IMR-90 (cell line): ENCODE data around the gene NAPB. TPM values are rescaled to one million over a fixed set of nuclear protein-coding genes. Genes with fewer than 3 reads are reported as not detected.

ENCODE experiments used
- ATAC-seq: fragments of 200-7000 bp; cut with Tn5 transposase; 2 replicates; pipeline ENCODE4 v1.9.1; 2020; ENCODE audit warnings: low read depth, mild to moderate bottlenecking, moderate library complexity
- BruUV-seq: library from RNA; stranded (reverse); fragments of 400-500 nt; replicated peaks from 2 replicates; lab custom pipeline; 2021; lab: Mats Ljungman, UMichigan
- CTCF ChIA-PET: fragments of 300-600 bp; formaldehyde crosslinking; extraction: SDS; loops from one replicate; lab custom pipeline; 2021; ENCODE audit warnings: antibody characterized with exemption; lab: Yijun Ruan, JAX
- POLR2A ChIA-PET: fragments of 300-600 bp; sonication (Branson Sonifier 250); formaldehyde crosslinking; loops from one replicate; lab custom pipeline; 2022; ENCODE audit warnings: antibody characterized with exemption; ENCODE audit not compliant: unreplicated experiment; lab: Charles Lee
- DNase-seq: peaks from one replicate; pipeline ENCODE4 v3.0.0; 2013
- H2AFZ ChIP-seq: replicated peaks from 2 replicates; pipeline ENCODE3; 2013; ENCODE audit warnings: low read length, mild to moderate bottlenecking; ENCODE audit not compliant: poor library complexity
- H2AK5ac ChIP-seq: 2 replicates; pipeline ENCODE4 v1.6.1; 2013; ENCODE audit warnings: low read depth, low read length, inconsistent platforms
- H2AK9ac ChIP-seq: replicated peaks from 2 replicates; pipeline ENCODE3; 2013; ENCODE audit warnings: mild to moderate bottlenecking, low read depth, low read length, moderate library complexity; ENCODE audit not compliant: poor library complexity
- H2BK120ac ChIP-seq: 2 replicates; pipeline ENCODE4 v1.6.1; 2013; ENCODE audit warnings: low read depth, low read length, inconsistent platforms
- H2BK15ac ChIP-seq: 3 replicates; pipeline ENCODE4 v1.6.1; 2013; ENCODE audit warnings: low read depth, low read length, inconsistent platforms
- H2BK20ac ChIP-seq: 2 replicates; pipeline ENCODE4 v1.6.1; 2013; ENCODE audit warnings: low read depth, mild to moderate bottlenecking, inconsistent platforms, low read length, moderate library complexity
- H2BK5ac ChIP-seq: 2 replicates; pipeline ENCODE4 v1.6.1; 2013; ENCODE audit warnings: mild to moderate bottlenecking, low read depth, low read length, inconsistent platforms; ENCODE audit not compliant: poor library complexity, severe bottlenecking
- H3K14ac ChIP-seq: replicated peaks from 2 replicates; pipeline ENCODE4 v1.6.1; 2013; ENCODE audit warnings: low read depth, low read length, inconsistent platforms
- H3K18ac ChIP-seq: 2 replicates; pipeline ENCODE4 v1.6.1; 2013; ENCODE audit warnings: low read depth, low read length, control low read depth
- H3K23ac ChIP-seq: 2 replicates; pipeline ENCODE4 v1.6.1; 2013; ENCODE audit warnings: low read depth, low read length, inconsistent platforms
- H3K27ac ChIP-seq: 2 replicates; pipeline ENCODE4 v1.5.1; 2013; ENCODE audit warnings: mild to moderate bottlenecking, control low read depth, low read length; ENCODE audit not compliant: insufficient read depth
- H3K27me3 ChIP-seq: 2 replicates; pipeline ENCODE4 v1.6.1; 2013; ENCODE audit warnings: low read length; ENCODE audit not compliant: control insufficient read depth, insufficient read depth
- H3K36me3 ChIP-seq: 2 replicates; pipeline ENCODE4 v1.6.1; 2013; ENCODE audit warnings: low read length, mixed read lengths; ENCODE audit not compliant: control insufficient read depth, insufficient read depth
- H3K4ac ChIP-seq: 2 replicates; pipeline ENCODE4 v1.6.1; 2013; ENCODE audit warnings: low read depth, low read length, inconsistent platforms
- H3K4me1 ChIP-seq: 2 replicates; pipeline ENCODE4 v1.6.1; 2013; ENCODE audit warnings: low read length, mixed read lengths; ENCODE audit not compliant: control insufficient read depth, insufficient read depth
- H3K4me2 ChIP-seq: 2 replicates; pipeline ENCODE4 v1.6.1; 2013; ENCODE audit warnings: low read depth, mild to moderate bottlenecking, control low read depth, low read length, moderate library complexity
- H3K4me3 ChIP-seq: 2 replicates; pipeline ENCODE4 v1.5.1; 2013; ENCODE audit warnings: low read depth, mild to moderate bottlenecking, control low read depth, low read length, moderate library complexity; ENCODE audit not compliant: insufficient read depth
- H3K56ac ChIP-seq: 2 replicates; pipeline ENCODE4 v1.6.1; 2013; ENCODE audit warnings: low read length, inconsistent platforms; ENCODE audit not compliant: insufficient read depth; ENCODE audit errors: extremely low read depth
- H3K79me1 ChIP-seq, 2 experiments: 2 replicates each; pipeline ENCODE4 v1.6.1; 2013; ENCODE audit warnings: low read length in 2 of 2, inconsistent platforms in 1 of 2, low read depth in 1 of 2
- H3K9ac ChIP-seq: 2 replicates; pipeline ENCODE4 v1.6.1; 2013; ENCODE audit warnings: low read depth, low read length, control low read depth
- H3K9me1 ChIP-seq: 2 replicates; pipeline ENCODE4 v1.6.1; 2013; ENCODE audit warnings: low read length, inconsistent platforms; ENCODE audit not compliant: insufficient read depth
- H3K9me3 ChIP-seq: 2 replicates; pipeline ENCODE4 v1.6.1; 2013; ENCODE audit warnings: low read length; ENCODE audit not compliant: control insufficient read depth, insufficient read depth
- H4K20me1 ChIP-seq: 2 replicates; pipeline ENCODE4 v1.6.1; 2013; ENCODE audit warnings: low read length, inconsistent platforms; ENCODE audit not compliant: insufficient read depth
- H4K5ac ChIP-seq: 2 replicates; pipeline ENCODE4 v1.6.1; 2013; ENCODE audit warnings: mild to moderate bottlenecking, low read depth, low read length, control low read depth
- H4K8ac ChIP-seq, 2 experiments: 2 replicates each; pipeline ENCODE4 v1.6.1; 2013; ENCODE audit warnings: low read depth in 2 of 2, low read length in 2 of 2, control low read depth in 1 of 2, inconsistent platforms in 1 of 2
- H4K91ac ChIP-seq: 2 replicates; pipeline ENCODE4 v1.6.1; 2013; ENCODE audit warnings: low read depth, low read length, inconsistent platforms; ENCODE audit not compliant: insufficient read depth
- BHLHE40 ChIP-seq: fragments of 150-350 bp; IDR thresholded peaks from 2 replicates; pipeline ENCODE4 v1.6.1; 2016; ENCODE audit warnings: mild to moderate bottlenecking, low read depth, low read length
- CEBPB ChIP-seq: IDR thresholded peaks from 2 replicates; pipeline ENCODE4 v1.6.1; 2012; ENCODE audit warnings: low read depth, low read length, improper control_type of control experiment
- CHD1 ChIP-seq: IDR thresholded peaks from 2 replicates; pipeline ENCODE4 v1.6.1; 2012; ENCODE audit warnings: low read depth, low read length, improper control_type of control experiment
- CTCF ChIP-seq: conservative IDR thresholded peaks from 2 replicates; pipeline ENCODE4 v1.5.1; 2012; ENCODE audit warnings: mild to moderate bottlenecking, low read depth, low read length, improper control_type of control experiment
- ELK1 ChIP-seq: fragments of 150-350 bp; IDR thresholded peaks from 2 replicates; pipeline ENCODE4 v1.6.1; 2016; ENCODE audit warnings: low read depth, mild to moderate bottlenecking, low read length, moderate library complexity, borderline replicate concordance
- FOS ChIP-seq: fragments of 150-350 bp; IDR thresholded peaks from 2 replicates; pipeline ENCODE4 v1.6.1; 2016; ENCODE audit warnings: low read depth, low read length
- MAFK ChIP-seq: IDR thresholded peaks from 2 replicates; pipeline ENCODE4 v1.6.1; 2012; ENCODE audit warnings: low read depth, low read length, improper control_type of control experiment
- MAZ ChIP-seq: IDR thresholded peaks from 2 replicates; pipeline ENCODE4 v1.6.1; 2012; ENCODE audit warnings: low read depth, mild to moderate bottlenecking, low read length, improper control_type of control experiment, moderate library complexity, borderline replicate concordance
- MXI1 ChIP-seq: IDR thresholded peaks from 2 replicates; pipeline ENCODE4 v1.6.1; 2012; ENCODE audit warnings: low read depth, mild to moderate bottlenecking, low read length, moderate library complexity, borderline replicate concordance
- NFE2L2 ChIP-seq: fragments of 150-350 bp; IDR thresholded peaks from 2 replicates; pipeline ENCODE4 v1.6.1; 2016; ENCODE audit warnings: low read depth, mild to moderate bottlenecking, low read length
- POLR2A ChIP-seq: IDR thresholded peaks from 2 replicates; pipeline ENCODE4 v1.6.1; 2012; ENCODE audit warnings: mild to moderate bottlenecking, low read depth, low read length
- RAD21 ChIP-seq: IDR thresholded peaks from 2 replicates; pipeline ENCODE4 v1.6.1; 2012; ENCODE audit warnings: low read length, improper control_type of control experiment
- RCOR1 ChIP-seq: IDR thresholded peaks from 2 replicates; pipeline ENCODE4 v1.6.1; 2012; ENCODE audit warnings: mild to moderate bottlenecking, low read length, improper control_type of control experiment; ENCODE audit not compliant: insufficient replicate concordance
- RFX5 ChIP-seq: IDR thresholded peaks from 2 replicates; pipeline ENCODE4 v1.8.0; 2012; ENCODE audit warnings: low read depth, mild to moderate bottlenecking, low read length, moderate library complexity
- SMC3 ChIP-seq: fragments of 150-350 bp; IDR thresholded peaks from 2 replicates; pipeline ENCODE4 v1.6.1; 2016; ENCODE audit warnings: low read depth, mild to moderate bottlenecking, antibody characterized with exemption, low read length, moderate library complexity
- USF2 ChIP-seq: fragments of 150-350 bp; IDR thresholded peaks from 2 replicates; pipeline ENCODE4 v1.6.1; 2017; ENCODE audit warnings: mild to moderate bottlenecking, antibody characterized with exemption, low read length, low read depth
- WGBS, 2 experiments: methylation state at CpG; one replicate each; pipeline versions ENCODE4 v1.1.5 to v1.1.7; 2013; ENCODE audit warnings: missing lambda C conversion rate in 2 of 2; ENCODE audit not compliant: insufficient read length in 1 of 2; ENCODE audit errors: extremely low coverage in 2 of 2; 5-methylcytosine and 5-hydroxymethylcytosine counted together
- dilution Hi-C: fragments of 300-500 bp; cut with HindIII; formaldehyde crosslinking; loops from one replicate; pipeline ENCODE4 v1.14.3; 2018; ENCODE audit warnings: low sequenced_read_pairs; ENCODE audit not compliant: unreplicated experiment
- in situ Hi-C: fragments of 300-500 bp; cut with MboI; formaldehyde crosslinking; loops from 3 replicates; pipeline ENCODE4 v1.14.3; 2019; ENCODE audit warnings: low sequenced_read_pairs, inconsistent platforms, mixed read lengths
- intact Hi-C: fragments of 100-400 bp; cut with micrococcal nuclease; formaldehyde crosslinking; loops from 2 replicates; pipeline ENCODE4 v1.10.0; 2022
- polyA plus RNA-seq, 3 experiments: library from polyadenylated mRNA; depleted of rRNA; stranded (reverse); fragments of >200 nt; gene quantifications; 2 replicates each; pipeline ENCODE4 v1.2.3, GENCODE V29; 2012; ENCODE audit warnings: low replicate concordance in 1 of 3
- total RNA-seq: library from RNA; depleted of rRNA; stranded (reverse); fragments of >200 nt; gene quantifications from 2 replicates; pipeline ENCODE4 v1.2.3, GENCODE V29; 2012

NAPB gene
- total and polyA plus RNA-seq, 2 of the 4 experiments (the other 2 are of a cell fraction) = 4.4 to 5.2 TPM

- intact Hi-C loops = loop anchor here (5.0 kb wide), 1 partner anchor 34 kb away; no protein-coding TSS in a partner anchor
- Histone ChIP-seq H3K4me3 (no peak overlapping the region), H3K36me3 (peaks cover 3% of the 10 kb centered on the region), H3K23ac (no peak overlapping the region), H3K4me1 (peaks cover 13% of the 10 kb centered on the region), H3K27me3 (no peaks in the 10 kb centered on the region), H2BK120ac (no peak overlapping the region), H3K9me1 (peaks cover 12% of the 10 kb centered on the region), H3K14ac (no peak overlapping the region), H4K5ac (no peak overlapping the region), H3K18ac (no peak overlapping the region), H4K8ac (no peak overlapping the region), H2AK9ac (no peak overlapping the region), H2BK5ac (no peak overlapping the region), H4K20me1 (peaks cover 19% of the 10 kb centered on the region), H2AFZ (no peak overlapping the region), H3K4me2 (no peak overlapping the region), H3K9me3 (no peaks in the 10 kb centered on the region), H3K56ac (no peak overlapping the region), H3K4ac (no peak overlapping the region), H2AK5ac (no peak overlapping the region), H4K91ac (no peak overlapping the region), H2BK20ac (no peak overlapping the region), H3K79me1 (peaks cover 27 to 68% of the 10 kb centered on the region in 2 experiments), H3K9ac (no peak overlapping the region), H3K27ac (no peak overlapping the region), H2BK15ac (no peak overlapping the region)
- in situ Hi-C loops = no loop called here
- no CpG with 5 or more reads among the region's 5 CpGs for WGBS, 2 experiments
- no peak for TF ChIP-seq NFE2L2
- no peak for TF ChIP-seq CTCF
- TF ChIP-seq RCOR1 = no peak
- TF ChIP-seq RFX5 = no peak
- TF ChIP-seq ELK1 = no peak
- no peak for TF ChIP-seq MAFK
- TF ChIP-seq CEBPB = no peak
- TF ChIP-seq RAD21 = no peak
- TF ChIP-seq SMC3 = no peak
- no peak for TF ChIP-seq CHD1
- no peak for TF ChIP-seq USF2
- no peak for TF ChIP-seq POLR2A
- TF ChIP-seq BHLHE40 = no peak
- no peak for TF ChIP-seq FOS
- no peak for TF ChIP-seq MAZ
- no peak for TF ChIP-seq MXI1
- POLR2A ChIA-PET = no interaction called here
- no TSS peak for BruUV-seq
- CTCF ChIA-PET = interaction anchor here (0.6 kb wide), 3 partner anchors 651 to 1983 kb away, joined by 4 to 7 read pairs (median 4); no protein-coding TSS in a partner anchor
- no peak for ATAC-seq
- no peak for DNase-seq
- dilution Hi-C loops = no loop called here
Measured at GRCh38 chr20:23401051-23401450, 20.2 kb downstream of the NAPB start.
